SU-DHL-6 (cell line): ENCODE results near the gene TGFBRAP1.

Experiments
- H2AFZ ChIP-seq: fragments of 200-600 bp; sonication (generic); 2 replicates; pipeline ENCODE4 v1.6.1; 2014; ENCODE audit warnings: low read depth, mild to moderate bottlenecking, moderate library complexity, mixed read lengths, antibody characterized with exemption, low read length; ENCODE audit not compliant: severe bottlenecking
- H3F3A ChIP-seq: fragments of 200-600 bp; shearing (Covaris generic); 2 replicates; pipeline ENCODE4 v1.6.0; 2016; ENCODE audit warnings: antibody characterized with exemption, mild to moderate bottlenecking; ENCODE audit not compliant: insufficient read depth
- H3K27ac ChIP-seq: fragments of 200-600 bp; sonication (generic); 2 replicates; pipeline ENCODE4 v1.5.1; 2016; ENCODE audit warnings: low read depth, mild to moderate bottlenecking, low read length, moderate library complexity, mixed read lengths
- H3K27me3 ChIP-seq: fragments of 200-600 bp; sonication (generic), shearing (Covaris generic); 2 replicates; pipeline ENCODE4 v1.6.0; 2014; ENCODE audit warnings: mild to moderate bottlenecking, low read length
- H3K36me3 ChIP-seq: fragments of 200-600 bp; sonication (generic); 2 replicates; pipeline ENCODE4 v1.6.1; 2014; ENCODE audit warnings: mild to moderate bottlenecking, low read length, mixed read lengths
- H3K4me2 ChIP-seq: fragments of 300-600, 200-600 bp; shearing (Covaris generic), sonication (generic); 2 replicates; pipeline ENCODE4 v1.6.0; 2014; ENCODE audit warnings: low read length, low read depth, mild to moderate bottlenecking; ENCODE audit not compliant: poor library complexity, severe bottlenecking
- H3K4me3 ChIP-seq: fragments of 200-600 bp; sonication (generic); 2 replicates; pipeline ENCODE4 v1.5.1; 2014; ENCODE audit warnings: antibody characterized with exemption, low read length, mild to moderate bottlenecking, mixed read lengths; ENCODE audit not compliant: insufficient read depth, poor library complexity, severe bottlenecking
- H3K79me2 ChIP-seq: fragments of 200-600 bp; sonication (generic); 2 replicates; pipeline ENCODE4 v1.6.1; 2014; ENCODE audit warnings: mild to moderate bottlenecking, low read length, moderate library complexity; ENCODE audit not compliant: insufficient read depth
- H3K9ac ChIP-seq: fragments of 200-600 bp; sonication (generic); 2 replicates; pipeline ENCODE4 v1.7.0; 2014; ENCODE audit warnings: mild to moderate bottlenecking, low read length
- H3K9me2 ChIP-seq: fragments of 200-600 bp; sonication (generic); replicated peaks from 2 replicates; pipeline ENCODE4 v1.6.1; 2014; ENCODE audit warnings: low read length; ENCODE audit not compliant: insufficient read depth
- H3K9me3 ChIP-seq: fragments of 200-600 bp; sonication (generic); 2 replicates; pipeline ENCODE4 v1.6.1; 2014; ENCODE audit warnings: low read length, mixed read lengths; ENCODE audit not compliant: insufficient read depth
- H4K20me1 ChIP-seq: fragments of 200-600 bp; sonication (generic); 2 replicates; pipeline ENCODE4 v1.6.1; 2014; ENCODE audit warnings: low read depth, mild to moderate bottlenecking, antibody characterized with exemption, low read length, moderate library complexity, mixed read lengths
- EZH2phosphoT487 ChIP-seq: fragments of 200-600 bp; sonication (generic), shearing (Covaris generic); conservative IDR thresholded peaks from 2 replicates; pipeline ENCODE4 v1.6.1; 2018; ENCODE audit warnings: mild to moderate bottlenecking, antibody characterized with exemption, low read length, moderate library complexity, mixed read lengths
- TF ChIP-seq, protein P1 (sequence below): fragments of 200-600 bp; sonication (generic); IDR thresholded peaks from one replicate; pipeline ENCODE4 v1.5.1; 2017; ENCODE audit warnings: antibody characterized with exemption, mild to moderate bottlenecking, low read length, moderate library complexity; ENCODE audit not compliant: insufficient read depth, poor library complexity, severe bottlenecking

The TGFBRAP1 gene

GRCh38 chr2:105362862-105363591 lies 33.5 kb upstream of the TGFBRAP1 start:
- TF ChIP-seq, protein P1, sequence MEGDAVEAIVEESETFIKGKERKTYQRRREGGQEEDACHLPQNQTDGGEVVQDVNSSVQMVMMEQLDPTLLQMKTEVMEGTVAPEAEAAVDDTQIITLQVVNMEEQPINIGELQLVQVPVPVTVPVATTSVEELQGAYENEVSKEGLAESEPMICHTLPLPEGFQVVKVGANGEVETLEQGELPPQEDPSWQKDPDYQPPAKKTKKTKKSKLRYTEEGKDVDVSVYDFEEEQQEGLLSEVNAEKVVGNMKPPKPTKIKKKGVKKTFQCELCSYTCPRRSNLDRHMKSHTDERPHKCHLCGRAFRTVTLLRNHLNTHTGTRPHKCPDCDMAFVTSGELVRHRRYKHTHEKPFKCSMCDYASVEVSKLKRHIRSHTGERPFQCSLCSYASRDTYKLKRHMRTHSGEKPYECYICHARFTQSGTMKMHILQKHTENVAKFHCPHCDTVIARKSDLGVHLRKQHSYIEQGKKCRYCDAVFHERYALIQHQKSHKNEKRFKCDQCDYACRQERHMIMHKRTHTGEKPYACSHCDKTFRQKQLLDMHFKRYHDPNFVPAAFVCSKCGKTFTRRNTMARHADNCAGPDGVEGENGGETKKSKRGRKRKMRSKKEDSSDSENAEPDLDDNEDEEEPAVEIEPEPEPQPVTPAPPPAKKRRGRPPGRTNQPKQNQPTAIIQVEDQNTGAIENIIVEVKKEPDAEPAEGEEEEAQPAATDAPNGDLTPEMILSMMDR = no peak
- no peak for TF ChIP-seq EZH2phosphoT487
- no peak overlapping the region for H3K4me2 ChIP-seq
- H3K79me2 ChIP-seq = no peaks in the 10 kb centered on the region
- H3K9ac ChIP-seq = no peak overlapping the region
- H3K9me2 ChIP-seq = no peaks in the 10 kb centered on the region
- H2AFZ ChIP-seq = no peak overlapping the region
- no peaks in the 10 kb centered on the region for H3K27me3 ChIP-seq
- no peaks in the 10 kb centered on the region for H3K9me3 ChIP-seq
- H3K4me3 ChIP-seq = no peak overlapping the region
- no peaks in the 10 kb centered on the region for H3F3A ChIP-seq
- no peaks in the 10 kb centered on the region for H3K36me3 ChIP-seq
- no peak overlapping the region for H3K27ac ChIP-seq
- H4K20me1 ChIP-seq = no peaks in the 10 kb centered on the region

- Histone ChIP-seq H3K9me3 (no peaks in the 10 kb centered on the region), H3K4me2 (no peak overlapping the region), H3K36me3 (peaks cover 10% of the 10 kb centered on the region; the same call in 1 of the 2 replicates), H4K20me1 (no peaks in the 10 kb centered on the region), H3F3A (no peaks in the 10 kb centered on the region), H2AFZ (no peak overlapping the region), H3K79me2 (no peaks in the 10 kb centered on the region), H3K27me3 (no peaks in the 10 kb centered on the region), H3K4me3 (no peak overlapping the region), H3K9ac (no peak overlapping the region), H3K9me2 (no peaks in the 10 kb centered on the region), H3K27ac (no peak overlapping the region)
- TF ChIP-seq, protein P1 = no peak
- TF ChIP-seq EZH2phosphoT487 = no peak
Measured at GRCh38 chr2:105361102-105361889, 31.8 kb upstream of the TGFBRAP1 start.

- no peak overlapping the region for H3K4me3 ChIP-seq
- no peak overlapping the region for H3K4me2 ChIP-seq
- H3K9me3 ChIP-seq = no peaks in the 10 kb centered on the region
- H2AFZ ChIP-seq = no peak overlapping the region
- no peaks in the 10 kb centered on the region for H3F3A ChIP-seq
- H3K27ac ChIP-seq = no peak overlapping the region
- TF ChIP-seq EZH2phosphoT487 = no peak
- TF ChIP-seq, protein P1 = no peak
- no peaks in the 10 kb centered on the region for H4K20me1 ChIP-seq
- no peaks in the 10 kb centered on the region for H3K79me2 ChIP-seq
- H3K9me2 ChIP-seq = no peaks in the 10 kb centered on the region
- H3K9ac ChIP-seq = no peak overlapping the region
- peaks cover 10% of the 10 kb centered on the region; the same call in 1 of the 2 replicates for H3K36me3 ChIP-seq
- H3K27me3 ChIP-seq = no peaks in the 10 kb centered on the region
Measured at GRCh38 chr2:105358593-105358992, 29.1 kb upstream of the TGFBRAP1 start.
